ENCODE results near the gene EHD4.
A peak's percentile ranks its signal among the peaks of the same experiment; 100 is the strongest.

EHD4 gene

DNA sequence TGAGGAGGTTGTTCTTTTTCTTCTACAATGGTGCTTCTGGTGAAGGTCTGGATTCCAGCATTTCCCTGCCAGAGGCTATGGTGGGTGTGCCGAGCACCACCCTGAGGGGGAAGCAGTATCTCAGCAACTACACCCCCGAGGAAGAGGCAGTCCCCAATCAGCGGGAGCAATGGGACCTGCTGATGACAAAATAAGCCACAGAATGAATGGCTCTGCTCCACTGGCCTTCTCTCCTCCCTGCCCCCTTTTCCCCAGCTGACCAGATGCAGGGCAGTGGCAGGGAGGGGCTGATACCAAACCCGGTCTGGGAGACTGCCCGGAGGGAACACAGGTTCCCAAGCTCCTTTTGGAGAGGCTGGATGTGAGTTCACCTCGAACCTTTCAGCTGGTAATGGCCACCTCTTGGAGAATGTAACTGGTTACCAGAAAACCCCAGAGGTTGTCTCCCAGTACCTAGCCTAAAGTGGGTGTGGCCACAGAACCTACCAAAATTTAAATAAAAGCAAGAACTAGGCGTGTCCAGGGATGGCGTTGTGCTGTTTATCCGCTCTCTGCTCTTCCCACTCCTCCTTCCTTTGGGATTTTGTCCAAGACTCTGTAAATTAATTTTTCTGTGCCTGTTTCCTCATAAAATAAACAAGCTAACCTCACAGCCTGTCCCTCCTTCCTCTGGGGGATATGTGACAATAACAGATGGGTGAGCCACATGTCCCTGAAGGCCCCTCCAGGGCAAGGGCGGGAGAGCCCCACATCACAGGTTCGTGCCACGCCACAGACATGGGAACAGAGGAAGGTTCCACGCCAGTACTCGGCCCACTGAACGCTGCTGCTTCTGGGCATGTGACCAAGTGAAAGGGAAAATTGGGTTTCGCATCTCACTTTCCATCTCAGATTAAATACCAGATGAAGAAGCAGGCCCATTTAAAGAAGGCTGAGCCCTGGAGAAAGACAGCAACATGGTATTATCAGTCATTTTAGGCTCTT, 43.4 kb downstream of the EHD4 start:
- no peak for DNase-seq
- in situ Hi-C loops (cut with MboI; ENCODE audit: low pct_unique_long_range_greater_than_20kb, low sequenced_read_pairs) = no loop called here

GRCh38 chr15:41928100-41928499, 44.3 kb downstream of the EHD4 start:
- in situ Hi-C loops (cut with MboI; ENCODE audit: low pct_unique_long_range_greater_than_20kb, low sequenced_read_pairs) = no loop called here

GRCh38 chr15:41927536-41927935, 44.8 kb downstream of the EHD4 start:
- DNase-seq = no peak
- in situ Hi-C loops (cut with MboI; ENCODE audit: low pct_unique_long_range_greater_than_20kb, low sequenced_read_pairs) = no loop called here

More at GRCh38 chr15:41928100-41928499, 44.3 kb downstream of the EHD4 start:
- DNase-seq = no peak

DNA sequence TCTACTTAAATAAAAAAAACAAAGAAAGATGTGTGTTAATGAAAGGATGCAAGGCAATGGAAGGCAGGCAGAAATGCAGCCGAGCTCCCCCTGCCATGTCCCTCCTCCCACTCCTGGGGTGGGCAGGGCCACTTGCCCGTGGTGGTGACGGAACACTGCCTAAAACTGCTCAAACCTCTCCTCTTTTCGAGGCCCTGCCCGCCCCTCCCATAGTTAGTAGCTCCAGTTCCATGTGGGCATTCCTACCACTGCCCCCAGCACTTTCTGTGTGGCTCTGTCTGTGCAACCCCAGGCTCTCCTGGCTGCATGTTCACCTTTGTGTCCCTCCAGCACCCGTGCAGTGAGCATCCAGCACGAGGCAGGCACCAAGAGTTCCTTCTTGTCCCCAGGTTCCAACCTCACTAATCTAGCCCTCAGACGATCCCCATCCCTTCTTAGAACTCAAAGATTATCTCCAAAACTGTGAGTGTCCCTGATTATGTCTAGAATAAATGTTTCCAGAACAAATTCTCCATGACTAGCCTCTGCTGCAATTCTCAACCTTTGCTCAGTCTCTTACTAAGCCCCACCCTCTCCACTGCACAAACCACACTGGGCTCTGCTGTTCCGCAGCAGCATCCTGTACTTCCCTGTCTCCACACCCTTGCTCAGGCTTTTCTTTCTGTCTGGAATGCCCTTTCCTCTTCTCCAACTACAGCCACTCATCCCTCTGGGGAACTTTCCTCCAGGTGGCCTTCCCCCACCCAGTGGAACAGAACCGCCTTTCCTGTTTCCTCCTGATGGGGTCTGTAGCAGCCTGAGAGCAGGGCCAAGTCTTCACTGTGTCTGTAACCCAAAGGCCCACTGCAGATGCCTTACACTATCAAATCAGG, 45.9 kb downstream of the EHD4 start:
- in situ Hi-C loops (cut with MboI; ENCODE audit: low pct_unique_long_range_greater_than_20kb, low sequenced_read_pairs) = no loop called here
- DNase-seq = no peak

DNA sequence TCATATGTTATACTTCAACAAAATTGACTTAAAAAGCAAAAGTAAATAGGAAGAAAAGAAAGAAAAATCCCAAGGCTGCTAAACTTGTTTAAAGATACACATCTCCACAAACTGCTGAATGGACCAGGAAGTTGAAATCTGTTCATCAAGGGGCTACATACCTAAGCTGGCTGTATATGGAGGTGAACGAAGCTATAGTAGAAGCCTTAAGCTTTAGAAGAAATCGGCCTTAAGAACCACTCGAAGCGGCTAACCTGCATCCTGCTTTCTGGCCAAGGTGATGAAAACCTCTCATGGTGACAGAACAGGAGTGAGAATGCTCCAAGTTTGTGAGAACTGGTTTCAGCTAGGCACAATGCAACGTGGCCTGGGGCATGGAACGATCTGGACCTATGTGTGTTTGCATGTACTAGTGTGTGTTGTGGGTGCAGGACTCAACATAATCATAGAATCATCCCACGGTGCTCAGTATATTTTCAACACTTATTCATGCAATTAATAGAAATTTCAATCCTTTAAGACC, 47.2 kb downstream of the EHD4 start:
- no peak for DNase-seq
- in situ Hi-C loops (cut with MboI; ENCODE audit: low pct_unique_long_range_greater_than_20kb, low sequenced_read_pairs) = no loop called here

DNA sequence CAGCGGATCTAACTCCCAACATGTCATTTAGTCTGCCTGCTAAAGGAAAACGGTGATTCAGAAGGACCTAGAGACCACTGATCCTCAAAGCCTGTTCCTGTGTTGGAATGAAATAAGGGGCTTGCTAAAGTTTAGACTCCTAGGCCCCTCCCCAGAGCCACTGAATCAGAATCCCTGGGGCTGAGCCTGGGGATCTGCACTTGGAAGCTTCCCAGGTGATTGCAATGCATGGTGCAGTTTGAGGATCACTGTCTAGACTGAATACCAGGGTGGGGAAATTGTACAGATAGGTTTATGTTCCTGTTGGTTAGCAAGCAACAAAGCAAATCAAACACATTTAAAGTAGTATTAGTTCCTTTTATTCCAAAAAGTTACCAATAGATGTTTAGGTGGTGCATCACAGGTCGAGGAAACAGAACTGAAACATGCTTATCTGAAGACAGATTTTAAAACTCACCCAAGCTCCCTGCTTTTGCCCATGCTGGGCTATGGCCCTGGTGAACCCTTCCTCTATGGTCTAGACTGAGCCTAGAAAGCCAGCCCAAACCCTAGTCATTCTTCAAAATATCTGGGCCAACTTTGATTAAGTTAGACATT, 48.9 kb downstream of the EHD4 start:
- in situ Hi-C loops (cut with MboI; ENCODE audit: low pct_unique_long_range_greater_than_20kb, low sequenced_read_pairs) = no loop called here
- no peak for DNase-seq

DNA sequence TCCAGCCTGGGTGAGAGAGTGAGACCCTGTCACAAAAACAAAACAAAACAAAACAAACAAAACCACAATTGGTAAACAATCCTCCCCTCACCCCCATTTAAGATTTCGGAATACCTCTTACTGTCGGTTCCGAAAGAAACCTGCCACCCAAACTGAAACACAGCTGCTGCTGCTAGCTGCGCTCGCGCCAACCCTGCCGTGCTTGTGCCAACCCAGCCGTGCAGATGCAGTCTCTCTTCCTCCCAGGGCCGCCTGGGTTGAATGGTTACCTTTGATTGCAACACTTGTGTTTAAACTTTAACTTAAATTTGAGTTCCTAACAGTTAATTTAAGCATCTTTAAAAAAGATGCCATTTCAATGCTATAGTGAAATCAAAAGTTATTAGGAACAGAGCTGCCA, 50.0 kb downstream of the EHD4 start:
- DNase-seq = no peak
- in situ Hi-C loops (cut with MboI; ENCODE audit: low pct_unique_long_range_greater_than_20kb, low sequenced_read_pairs) = no loop called here

DNA sequence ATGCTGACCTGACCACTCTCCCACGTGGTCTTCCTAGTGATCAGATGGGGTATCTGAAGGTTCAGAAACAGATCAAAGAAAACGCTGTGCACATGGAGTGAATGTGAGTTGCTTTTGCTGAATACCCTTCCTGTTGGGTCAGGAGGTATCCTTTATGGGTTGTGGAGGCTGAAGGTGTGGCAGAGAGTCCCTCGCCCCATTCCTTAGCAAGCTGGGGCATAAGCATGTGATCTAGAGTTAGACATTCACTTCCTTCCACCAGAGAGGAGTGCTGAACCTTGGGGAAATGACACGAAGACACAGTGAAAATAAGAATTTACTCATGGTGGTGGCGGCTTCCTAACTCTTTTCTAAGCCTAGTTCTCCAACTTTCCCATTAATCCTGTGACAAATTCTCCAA, 50.7 kb downstream of the EHD4 start:
- in situ Hi-C loops (cut with MboI; ENCODE audit: low pct_unique_long_range_greater_than_20kb, low sequenced_read_pairs) = no loop called here
- DNase-seq = no peak

- no peak for DNase-seq
Measured at GRCh38 chr15:41921167-41921566, 51.2 kb downstream of the EHD4 start.

DNA sequence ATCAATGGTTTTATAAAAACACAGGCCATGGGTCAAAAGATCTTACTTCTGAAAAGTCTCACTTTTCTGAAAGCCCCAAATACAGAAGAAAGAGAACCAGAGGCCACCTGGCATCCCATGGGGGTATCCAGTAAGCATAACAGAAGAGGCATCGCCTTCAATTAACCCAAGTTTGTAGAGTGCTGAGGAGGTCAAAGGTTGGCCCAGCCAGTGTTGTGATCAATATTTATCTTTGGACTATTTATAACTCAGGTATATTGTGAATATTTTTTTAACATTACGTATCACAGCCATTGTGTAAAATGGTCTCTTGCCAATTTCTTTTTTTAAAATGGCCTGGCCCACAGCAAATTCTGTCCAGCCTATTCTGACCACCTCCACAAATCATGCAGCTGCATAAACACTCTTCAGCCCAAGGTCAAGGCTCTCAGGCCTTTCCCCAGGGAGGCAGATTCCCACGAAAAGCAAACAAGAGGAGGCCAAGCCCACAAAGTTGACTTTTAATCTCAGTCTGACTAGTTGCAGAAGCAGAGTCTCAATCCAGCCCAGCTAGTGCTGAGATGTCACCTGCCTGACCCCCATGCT, 52.3 kb downstream of the EHD4 start:
- no peak for DNase-seq
- in situ Hi-C loops (cut with MboI; ENCODE audit: low pct_unique_long_range_greater_than_20kb, low sequenced_read_pairs) = no loop called here

More at GRCh38 chr15:41921167-41921566, 51.2 kb downstream of the EHD4 start:
- in situ Hi-C loops (cut with MboI; ENCODE audit: low pct_unique_long_range_greater_than_20kb, low sequenced_read_pairs) = no loop called here

- in situ Hi-C loops (cut with MboI; ENCODE audit: low pct_unique_long_range_greater_than_20kb, low sequenced_read_pairs) = no loop called here
- DNase-seq = no peak
Measured at GRCh38 chr15:41919201-41919820, 53.0 kb downstream of the EHD4 start.

GRCh38 chr15:41918506-41919126, 53.7 kb downstream of the EHD4 start:
- in situ Hi-C loops (cut with MboI; ENCODE audit: low pct_unique_long_range_greater_than_20kb, low sequenced_read_pairs) = no loop called here

DNA sequence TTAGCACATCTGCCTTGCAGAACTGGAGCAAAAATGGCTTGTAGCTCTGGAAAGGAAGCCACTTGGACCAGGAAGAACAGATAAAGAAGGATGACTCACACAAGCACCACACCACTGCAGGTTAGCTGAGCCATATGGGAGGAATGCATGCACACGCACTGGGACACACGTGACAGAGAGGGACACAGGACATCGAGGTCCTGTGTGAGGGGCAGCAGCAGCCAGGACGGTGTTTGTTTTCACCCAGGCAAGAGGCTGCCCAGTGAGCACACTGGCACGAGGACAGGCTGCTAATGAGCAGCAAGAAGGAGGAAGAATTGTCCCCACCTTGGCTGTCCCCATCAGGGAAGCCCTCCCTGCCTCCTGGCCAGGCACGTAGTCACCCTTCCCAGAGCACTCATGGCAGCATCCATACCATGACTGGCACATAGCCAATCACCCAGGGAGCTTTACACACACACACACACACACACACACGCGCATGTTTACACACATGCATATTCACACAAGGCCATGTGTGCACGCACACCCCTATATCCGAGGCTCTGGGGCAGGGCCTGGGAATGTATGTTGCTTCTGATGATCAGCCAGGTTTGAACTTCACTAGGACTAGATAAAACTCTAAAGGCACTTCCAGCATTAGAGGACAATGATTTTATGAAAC, 54.5 kb downstream of the EHD4 start:
- in situ Hi-C loops (cut with MboI; ENCODE audit: low pct_unique_long_range_greater_than_20kb, low sequenced_read_pairs) = no loop called here
- peak; percentile 24 for DNase-seq

More at GRCh38 chr15:41918506-41919126, 53.7 kb downstream of the EHD4 start:
- no peak for DNase-seq

- no peak for DNase-seq
Measured at GRCh38 chr15:41915255-41915994, 56.9 kb downstream of the EHD4 start.

DNA sequence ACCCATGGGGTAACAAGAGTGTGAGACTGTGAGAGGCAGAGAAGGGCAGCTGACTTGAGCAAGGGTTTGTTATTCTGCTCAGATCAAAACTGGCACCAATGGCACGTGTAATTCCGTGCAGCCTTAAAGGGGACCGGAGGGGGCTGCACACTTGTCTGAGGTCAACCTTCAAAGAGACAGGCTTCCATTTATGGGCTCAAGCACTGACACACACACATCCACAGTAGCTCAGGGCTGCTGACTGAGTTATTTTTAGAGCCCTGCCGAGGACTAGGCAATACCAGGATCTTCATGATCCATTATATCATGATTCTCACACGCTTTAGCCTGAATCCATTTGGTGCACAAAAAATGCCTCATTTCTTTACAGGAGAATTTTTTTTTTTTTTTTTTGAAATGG, 57.9 kb downstream of the EHD4 start:
- in situ Hi-C loops (cut with MboI; ENCODE audit: low pct_unique_long_range_greater_than_20kb, low sequenced_read_pairs) = no loop called here
- DNase-seq = no peak

More at GRCh38 chr15:41915255-41915994, 56.9 kb downstream of the EHD4 start:
- in situ Hi-C loops (cut with MboI; ENCODE audit: low pct_unique_long_range_greater_than_20kb, low sequenced_read_pairs) = no loop called here

DNA sequence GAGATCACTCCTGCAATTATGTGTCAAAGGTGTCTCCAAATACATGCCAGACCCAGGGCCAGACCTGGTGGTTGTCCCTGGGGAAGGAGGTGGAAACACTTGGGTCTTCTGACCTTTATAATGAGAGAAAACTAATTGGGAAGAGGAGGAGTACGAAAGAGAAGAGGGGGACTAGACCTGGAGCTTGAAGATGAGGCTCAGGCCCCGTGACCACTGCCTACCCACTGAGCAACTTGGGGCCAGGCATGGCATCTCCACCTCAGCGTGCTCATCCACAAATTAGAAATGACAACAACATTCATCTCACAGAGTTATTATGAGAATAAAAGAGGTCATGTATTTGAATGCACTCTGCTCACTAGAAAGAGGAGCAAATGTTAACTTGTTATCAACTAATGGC, 59.1 kb downstream of the EHD4 start:
- DNase-seq = no peak
- in situ Hi-C loops (cut with MboI; ENCODE audit: low pct_unique_long_range_greater_than_20kb, low sequenced_read_pairs) = no loop called here

All from KBM-7 (cell line).